ENCODE measurements around the gene FAH. TPM values are rescaled to one million over a fixed set of nuclear protein-coding genes. Genes with fewer than 3 reads are reported as not detected.

FAH gene
- total and polyA plus RNA-seq, 2 experiments from 2014 or later: 16.3 to 20.3 TPM

DNA sequence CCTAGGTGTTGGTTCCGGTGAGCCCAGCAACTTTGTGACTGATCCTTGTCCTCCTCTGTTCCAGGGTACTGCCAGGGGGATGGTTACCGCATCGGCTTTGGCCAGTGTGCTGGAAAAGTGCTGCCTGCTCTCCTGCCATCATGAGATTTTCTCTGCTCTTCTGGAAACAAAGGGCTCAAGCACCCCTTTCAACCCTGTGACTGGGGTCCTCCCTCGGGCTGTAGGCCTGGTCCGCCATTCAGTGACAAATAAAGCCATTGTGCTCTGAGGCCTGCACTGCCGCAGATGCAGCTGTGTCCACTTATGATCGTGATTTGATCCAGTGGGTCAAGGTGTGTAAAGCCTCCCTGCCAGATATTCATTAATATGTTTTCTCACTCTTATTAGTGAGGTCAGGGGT is 33.3 kb downstream of the FAH start:
- no peaks in the 10 kb centered on the region; the same call in 1 of the 2 replicates for H3K36me3 ChIP-seq (ENCODE audit: insufficient read depth)
- H3K27ac ChIP-seq (ENCODE audit: low read depth): no peak overlapping the region
- no peak for TF ChIP-seq POLR2AphosphoS5 (IDR thresholded peaks at IDR 0.05; ENCODE audit: low read depth)
- no peak for TF ChIP-seq EZH2phosphoT487 (IDR thresholded peaks at IDR 0.05; ENCODE audit: unreplicated experiment)
- H2AFZ ChIP-seq: no peak overlapping the region
- ATAC-seq (no peak), DNase-seq (ENCODE audit: low spot score) (no peak)
- no peaks in the 10 kb centered on the region for H3K4me1 ChIP-seq (ENCODE audit: insufficient read depth)
- no peaks in the 10 kb centered on the region for H4K20me1 ChIP-seq (replicated peaks; ENCODE audit: insufficient read depth)
- H3K9me2 ChIP-seq (ENCODE audit: insufficient read depth): no peaks in the 10 kb centered on the region
- peaks cover 3% of the 10 kb centered on the region; the same call in 1 of the 3 replicates for H3K4me1 Mint-ChIP-seq
- no peaks in the 10 kb centered on the region for H3K79me2 ChIP-seq (replicated peaks; ENCODE audit: insufficient read depth)
- H3K4me3 Mint-ChIP-seq: no peak overlapping the region
- H3K4me2 ChIP-seq: no peak overlapping the region
- no peaks in the 10 kb centered on the region for H3K27me3 ChIP-seq (ENCODE audit: insufficient read depth)
- H3K27me3 Mint-ChIP-seq (ENCODE audit: insufficient read depth, low read depth, poor library complexity): no peaks in the 10 kb centered on the region
- H3K36me3 Mint-ChIP-seq (ENCODE audit: low read depth): peaks cover 14% of the 10 kb centered on the region
- no peak overlapping the region for H3K4me3 ChIP-seq
- no peaks in the 10 kb centered on the region for H3F3A ChIP-seq (replicated peaks; ENCODE audit: low read depth)
- H3K9me3 Mint-ChIP-seq: no peaks in the 10 kb centered on the region
- no peak overlapping the region for H3K27ac Mint-ChIP-seq

- Histone ChIP-seq H3K4me1 (ENCODE audit: insufficient read depth) (no peaks in the 10 kb centered on the region), H3K27me3 (ENCODE audit: insufficient read depth) (no peaks in the 10 kb centered on the region), H3K79me2 (replicated peaks; ENCODE audit: insufficient read depth) (no peaks in the 10 kb centered on the region), H3K9me2 (ENCODE audit: insufficient read depth) (no peaks in the 10 kb centered on the region), H3K27ac (ENCODE audit: low read depth) (no peak overlapping the region), H2AFZ (no peak overlapping the region), H3F3A (replicated peaks; ENCODE audit: low read depth) (no peaks in the 10 kb centered on the region), H3K4me3 (no peak overlapping the region), H3K36me3 (ENCODE audit: insufficient read depth) (no peaks in the 10 kb centered on the region; the same call in 1 of the 2 replicates), H4K20me1 (replicated peaks; ENCODE audit: insufficient read depth) (no peaks in the 10 kb centered on the region), H3K4me2 (no peak overlapping the region)
- Mint-ChIP-seq H3K4me3 (no peak overlapping the region), H3K27ac (no peak overlapping the region), H3K27me3 (ENCODE audit: insufficient read depth, low read depth, poor library complexity) (no peaks in the 10 kb centered on the region), H3K9me3 (no peaks in the 10 kb centered on the region), H3K36me3 (ENCODE audit: low read depth) (peaks cover 14% of the 10 kb centered on the region), H3K4me1 (peaks cover 3% of the 10 kb centered on the region; the same call in 1 of the 3 replicates)
- DNase-seq (ENCODE audit: low spot score) (no peak), ATAC-seq (no peak)
- TF ChIP-seq ZNF462 (CRISPR knock-in tag; IDR thresholded peaks at IDR 0.05): no peak
- TF ChIP-seq, protein P1, sequence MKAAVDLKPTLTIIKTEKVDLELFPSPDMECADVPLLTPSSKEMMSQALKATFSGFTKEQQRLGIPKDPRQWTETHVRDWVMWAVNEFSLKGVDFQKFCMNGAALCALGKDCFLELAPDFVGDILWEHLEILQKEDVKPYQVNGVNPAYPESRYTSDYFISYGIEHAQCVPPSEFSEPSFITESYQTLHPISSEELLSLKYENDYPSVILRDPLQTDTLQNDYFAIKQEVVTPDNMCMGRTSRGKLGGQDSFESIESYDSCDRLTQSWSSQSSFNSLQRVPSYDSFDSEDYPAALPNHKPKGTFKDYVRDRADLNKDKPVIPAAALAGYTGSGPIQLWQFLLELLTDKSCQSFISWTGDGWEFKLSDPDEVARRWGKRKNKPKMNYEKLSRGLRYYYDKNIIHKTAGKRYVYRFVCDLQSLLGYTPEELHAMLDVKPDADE (IDR thresholded peaks at IDR 0.05): no peak
- no peak for TF ChIP-seq ZNF331 (CRISPR knock-in tag; IDR thresholded peaks at IDR 0.05; ENCODE audit: low read depth)
- no peak for TF ChIP-seq EZH2phosphoT487 (IDR thresholded peaks at IDR 0.05; ENCODE audit: unreplicated experiment)
- TF ChIP-seq CREB1 (CRISPR knock-in tag; IDR thresholded peaks at IDR 0.05; ENCODE audit: low read depth): no peak
- TF ChIP-seq ZNF114 (CRISPR knock-in tag; IDR thresholded peaks at IDR 0.05): no peak
Observed at GRCh38 chr15:80186597-80186996, 33.8 kb downstream of the FAH start.
